ENCODE data around the gene HLA-DRB5. TPM values are rescaled to one million over a fixed set of nuclear protein-coding genes. Genes with fewer than 3 reads are reported as not detected.
"Not testable (repeated sequence)": the region's sequence is repeated elsewhere in the genome, so short reads cannot be mapped to it uniquely, and the experiment has no call there.

HLA-DRB5 gene
- total RNA-seq = 10 to 100 TPM in 3 of 4 donors, 1 to 10 TPM in 1; 6.5 to 23.9 (median 12.5) TPM
- 1 to 10 TPM in 1 of 3 donors, under 1 TPM in 2; 0.21 to 1.2 (median 0.25) TPM for polyA plus RNA-seq
- long read RNA-seq, donor 1, partial matches to known transcripts = 0 of 1 reads
- long read RNA-seq, donor 1, other reads (novel, unspliced or antisense) = 0 of 1 reads
- long read RNA-seq, donor 2 = 0 reads

DNA sequence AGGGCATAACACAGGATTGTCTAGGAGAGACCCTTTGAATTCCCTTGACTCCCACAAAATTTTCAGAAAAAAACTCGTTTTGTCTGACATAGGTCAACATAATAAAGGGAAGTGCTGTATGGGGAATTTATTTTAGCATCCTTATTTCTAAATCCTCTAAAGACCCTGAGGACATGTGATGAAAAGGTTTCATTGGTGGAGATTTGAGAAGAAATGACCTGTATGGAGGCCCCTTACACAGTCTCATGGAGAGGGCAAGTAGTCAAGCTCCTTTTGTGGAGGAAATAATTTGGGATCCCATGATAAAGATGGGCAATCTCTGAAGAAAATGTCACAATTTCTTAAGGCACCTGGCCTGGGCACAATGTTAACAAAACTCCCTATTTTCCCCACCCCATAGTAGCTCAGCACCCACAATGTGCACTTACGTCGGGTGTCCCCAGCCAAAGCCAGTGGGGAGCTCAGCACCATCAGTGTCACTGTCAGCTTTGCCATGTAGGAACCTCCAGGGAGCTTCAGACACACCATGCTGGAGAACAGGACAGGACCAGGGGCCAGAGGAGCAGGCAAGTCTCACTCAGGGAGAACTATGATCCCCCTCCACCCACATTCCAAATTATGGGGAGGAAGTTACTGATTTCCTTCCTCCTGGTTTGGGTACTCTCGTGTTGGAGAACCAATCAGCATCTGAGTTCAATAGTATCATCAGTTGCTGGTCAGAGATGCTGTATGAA is at the start of gene HLA-DRB5:
TSS of gene HLA-DRB5 (minus strand) at position 591 of the 734 bp plus-strand sequence. CDS start at position 528, 63 bp downstream.
- WGBS, 3 donors = 17 to 28% (median 22%) methylated on average over 3 of the region's 4 CpGs
- no peak within 1 kb of the TSS for H3K27ac ChIP-seq
- intact Hi-C loops (cut with DNase I) = loop anchor here (2.0 to 10.0 kb wide), 3 partner anchors 47 to 57 kb away; partner anchors contain the start of gene HLA-DRB1 (in 1 of the 2)
- H3K36me3 ChIP-seq (ENCODE audit: insufficient read depth in 1 of 2, low read depth in 1 of 2) = no peaks in the 10 kb centered on the region
- H3K27me3 ChIP-seq (ENCODE audit: insufficient read depth in 3 of 3, low read length in 2 of 3) = no peaks in the 10 kb centered on the region
- peak in 1 of 2 donors; percentile 45 for DNase-seq
- no peak within 1 kb of the TSS for H3K4me3 ChIP-seq
- H3K9me3 ChIP-seq = no peaks in the 10 kb centered on the region
- TF ChIP-seq, protein P1, sequence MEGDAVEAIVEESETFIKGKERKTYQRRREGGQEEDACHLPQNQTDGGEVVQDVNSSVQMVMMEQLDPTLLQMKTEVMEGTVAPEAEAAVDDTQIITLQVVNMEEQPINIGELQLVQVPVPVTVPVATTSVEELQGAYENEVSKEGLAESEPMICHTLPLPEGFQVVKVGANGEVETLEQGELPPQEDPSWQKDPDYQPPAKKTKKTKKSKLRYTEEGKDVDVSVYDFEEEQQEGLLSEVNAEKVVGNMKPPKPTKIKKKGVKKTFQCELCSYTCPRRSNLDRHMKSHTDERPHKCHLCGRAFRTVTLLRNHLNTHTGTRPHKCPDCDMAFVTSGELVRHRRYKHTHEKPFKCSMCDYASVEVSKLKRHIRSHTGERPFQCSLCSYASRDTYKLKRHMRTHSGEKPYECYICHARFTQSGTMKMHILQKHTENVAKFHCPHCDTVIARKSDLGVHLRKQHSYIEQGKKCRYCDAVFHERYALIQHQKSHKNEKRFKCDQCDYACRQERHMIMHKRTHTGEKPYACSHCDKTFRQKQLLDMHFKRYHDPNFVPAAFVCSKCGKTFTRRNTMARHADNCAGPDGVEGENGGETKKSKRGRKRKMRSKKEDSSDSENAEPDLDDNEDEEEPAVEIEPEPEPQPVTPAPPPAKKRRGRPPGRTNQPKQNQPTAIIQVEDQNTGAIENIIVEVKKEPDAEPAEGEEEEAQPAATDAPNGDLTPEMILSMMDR (IDR thresholded peaks at IDR 0.05) = no peak
- peak in 2 of 4 donors; percentile 37 to 61 for ATAC-seq
- no peaks in the 10 kb centered on the region for H3K4me1 ChIP-seq

DNA sequence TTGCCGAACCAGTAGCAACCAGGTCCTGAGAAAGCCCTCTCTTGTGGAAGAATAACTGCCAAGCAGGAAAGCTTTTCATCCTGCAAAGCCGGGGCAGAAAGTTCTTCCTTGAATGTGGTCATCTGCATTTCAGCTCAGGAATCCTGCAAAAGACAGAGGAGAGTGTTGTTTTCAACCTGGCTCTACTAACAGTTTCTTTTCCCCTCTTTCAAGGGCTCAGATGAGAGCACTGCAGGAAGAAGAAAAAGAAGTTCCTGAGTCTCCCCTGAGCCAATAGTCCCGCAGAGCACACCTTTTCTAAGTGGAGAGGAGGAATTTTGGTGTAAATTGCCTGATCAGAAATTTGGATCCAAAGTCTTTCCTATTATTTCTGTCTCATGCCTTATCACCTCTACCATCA is 48.9 kb upstream of the HLA-DRB5 start:
- H3K4me3 ChIP-seq = no peak overlapping the region
- H3K27ac ChIP-seq = no peak overlapping the region
- no peaks in the 10 kb centered on the region for H3K9me3 ChIP-seq
- H3K27me3 ChIP-seq (ENCODE audit: insufficient read depth in 3 of 3, low read length in 2 of 3) = no peaks in the 10 kb centered on the region
- intact Hi-C loops (cut with DNase I) = no loop called here
- WGBS, 3 donors = 0 to 3% (median 0%) methylated on average over 2 to 3 of the region's 3 CpGs
- H3K36me3 ChIP-seq (ENCODE audit: insufficient read depth in 1 of 2, low read depth in 1 of 2) = no peaks in the 10 kb centered on the region
- TF ChIP-seq, protein P1 (IDR thresholded peaks at IDR 0.05) = no peak
- ATAC-seq (no peak), DNase-seq (no peak)
- H3K4me1 ChIP-seq = no peaks in the 10 kb centered on the region

DNA sequence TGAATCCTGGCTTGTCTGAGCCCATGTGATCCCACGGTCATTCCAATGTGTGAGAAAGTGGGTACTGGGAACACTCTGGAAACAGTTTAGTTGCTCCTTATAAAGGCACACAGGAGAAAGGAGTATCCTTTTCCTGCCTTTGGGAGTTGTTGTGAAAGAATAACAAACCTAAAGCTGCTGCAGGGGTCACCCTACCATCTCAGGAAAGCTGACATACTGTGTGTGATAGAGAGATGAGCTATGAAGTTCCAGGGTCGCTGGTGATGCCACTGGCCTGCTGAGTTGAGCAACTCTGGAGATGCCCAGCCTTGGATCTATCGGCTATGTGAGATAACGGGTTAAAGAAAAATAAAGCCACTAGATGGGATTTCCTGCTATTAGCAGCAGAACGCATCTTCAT is 47.4 kb upstream of the HLA-DRB5 start:
- H3K4me3 ChIP-seq; ATAC-seq; H3K9me3 ChIP-seq; H3K36me3 ChIP-seq (ENCODE audit: insufficient read depth in 1 of 2, low read depth in 1 of 2); intact Hi-C loops (cut with DNase I); H3K27me3 ChIP-seq (ENCODE audit: insufficient read depth in 3 of 3, low read length in 2 of 3); H3K4me1 ChIP-seq; DNase-seq; H3K27ac ChIP-seq: not testable (repeated sequence)
- WGBS, 3 donors = 17 to 30% (median 20%) methylated on average over 5 of the region's 5 CpGs

DNA sequence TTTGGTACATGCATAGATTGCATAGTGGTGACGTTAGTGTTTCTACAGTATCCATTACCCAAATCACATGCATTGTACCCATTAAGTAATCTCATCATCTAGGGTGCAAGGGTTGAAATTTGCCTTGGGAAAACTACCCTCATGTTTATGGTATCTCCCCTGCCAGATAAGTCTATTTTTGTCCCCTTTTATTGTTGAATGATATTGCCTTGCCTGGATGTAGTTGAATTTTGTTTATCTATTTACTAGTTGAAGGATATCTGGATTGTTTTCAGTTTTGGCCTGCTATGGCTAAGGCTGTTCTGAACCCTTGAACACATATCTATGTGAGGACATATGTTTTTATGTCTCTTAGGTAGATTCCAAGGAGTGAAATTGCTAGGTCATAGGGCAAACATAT is 46.2 kb upstream of the HLA-DRB5 start:
- DNase-seq (no peak), ATAC-seq (no peak)
- WGBS, 3 donors = 69 to 83% (median 82%) methylated on average over 1 of the region's 1 CpG
- Histone ChIP-seq H3K27me3 (ENCODE audit: insufficient read depth in 3 of 3, low read length in 2 of 3) (no peaks in the 10 kb centered on the region), H3K36me3 (ENCODE audit: insufficient read depth in 1 of 2, low read depth in 1 of 2) (no peaks in the 10 kb centered on the region), H3K9me3 (no peaks in the 10 kb centered on the region), H3K4me1 (no peaks in the 10 kb centered on the region), H3K4me3 (no peak overlapping the region), H3K27ac (no peak overlapping the region)
- intact Hi-C loops (cut with DNase I) = no loop called here
- TF ChIP-seq, protein P1 (IDR thresholded peaks at IDR 0.05) = no peak

DNA sequence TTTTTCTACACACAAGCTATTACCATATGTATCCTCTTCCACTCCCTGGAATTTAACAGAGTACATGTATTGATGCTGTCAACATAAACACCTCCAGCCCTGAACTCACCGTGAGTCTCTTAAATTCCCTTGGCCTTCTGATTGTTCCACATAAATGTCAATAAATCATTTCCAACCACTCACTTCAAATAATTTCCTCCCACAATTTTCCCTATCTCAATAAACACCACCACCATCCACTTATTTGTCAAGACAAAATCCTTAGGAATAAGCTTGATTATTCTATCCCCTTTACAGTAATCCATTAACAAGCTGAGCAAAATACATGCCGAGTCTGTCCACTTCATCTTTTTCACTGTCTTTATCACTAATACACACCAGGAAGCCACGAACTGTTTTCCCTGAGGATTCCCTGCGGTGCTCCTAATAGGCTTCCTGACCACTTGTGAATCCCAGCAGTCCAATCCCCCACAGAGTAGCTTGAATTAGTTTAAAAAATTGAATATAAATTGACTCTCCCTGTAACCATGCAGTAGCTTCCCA is 40.3 kb upstream of the HLA-DRB5 start:
- no peak for DNase-seq
- TF ChIP-seq, protein P1 (IDR thresholded peaks at IDR 0.05) = no peak
- Histone ChIP-seq H3K27me3 (ENCODE audit: insufficient read depth in 3 of 3, low read length in 2 of 3) (no peaks in the 10 kb centered on the region), H3K27ac (no peak overlapping the region), H3K4me3 (no peak overlapping the region), H3K9me3 (no peaks in the 10 kb centered on the region), H3K36me3 (ENCODE audit: insufficient read depth in 1 of 2, low read depth in 1 of 2) (no peaks in the 10 kb centered on the region), H3K4me1 (no peaks in the 10 kb centered on the region)
- intact Hi-C loops (cut with DNase I) = no loop called here
- no peak for ATAC-seq
- 20 to 34% (median 30%) methylated on average over 2 to 4 of the region's 4 CpGs for WGBS, 3 donors
